Stimulated activated CD4-positive, alpha-beta T cell treated with anti-CD3 and anti-CD28 coated beads, Interleukin-2, amount 100 ng/mL, for 48 hours (primary cell): ENCODE results near the gene CAST.
"Not testable (repeated sequence)": the region's sequence is repeated elsewhere in the genome, so short reads cannot be mapped to it uniquely, and the experiment has no call there.

ENCODE experiments used
- DNase-seq, 2 donors: peaks; one replicate each; pipeline ENCODE4 v3.0.0-alpha.2; 2020

The CAST gene

GRCh38 chr5:96661855-96662724 lies at the start of gene CAST:
Gene CAST, plus strand, starts transcription at chr5:96662376. Its CDS starts 47 bp downstream, at chr5:96662423.
- peak; percentile 69 to 71 for DNase-seq

DNA sequence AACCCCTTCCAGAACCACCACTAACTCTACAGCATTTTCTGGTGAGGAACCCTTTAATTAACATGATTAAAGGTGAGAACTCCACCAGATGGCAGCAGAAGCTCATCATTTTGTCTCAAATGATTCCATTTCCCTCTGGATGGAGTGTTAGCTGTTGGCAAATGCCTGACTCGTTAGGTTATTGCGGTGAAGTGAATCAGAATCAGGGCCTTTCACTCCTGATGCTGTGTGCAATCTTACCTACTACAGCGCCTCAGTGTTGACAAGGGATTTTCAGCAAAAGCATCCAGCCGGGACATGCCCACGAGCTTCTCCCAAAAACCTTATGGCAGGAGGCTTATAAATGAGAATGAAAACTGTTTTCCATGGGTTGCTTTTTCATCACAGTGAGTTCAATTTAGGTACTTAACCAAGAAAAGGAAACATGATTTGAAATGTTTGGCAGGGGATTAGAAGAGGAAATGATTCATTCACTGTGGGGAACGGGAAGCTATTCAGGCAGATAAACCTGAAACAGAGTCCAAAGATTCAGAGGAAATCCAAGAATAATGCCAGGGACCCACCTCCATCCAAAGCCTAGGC lies 48.0 kb upstream of the CAST start:
- DNase-seq, result peak; percentile 28 to 47

GRCh38 chr5:96615223-96615622 lies 47.0 kb upstream of the CAST start:
- DNase-seq, result no peak

GRCh38 chr5:96616801-96617200 lies 45.4 kb upstream of the CAST start:
- no peak for DNase-seq

DNA sequence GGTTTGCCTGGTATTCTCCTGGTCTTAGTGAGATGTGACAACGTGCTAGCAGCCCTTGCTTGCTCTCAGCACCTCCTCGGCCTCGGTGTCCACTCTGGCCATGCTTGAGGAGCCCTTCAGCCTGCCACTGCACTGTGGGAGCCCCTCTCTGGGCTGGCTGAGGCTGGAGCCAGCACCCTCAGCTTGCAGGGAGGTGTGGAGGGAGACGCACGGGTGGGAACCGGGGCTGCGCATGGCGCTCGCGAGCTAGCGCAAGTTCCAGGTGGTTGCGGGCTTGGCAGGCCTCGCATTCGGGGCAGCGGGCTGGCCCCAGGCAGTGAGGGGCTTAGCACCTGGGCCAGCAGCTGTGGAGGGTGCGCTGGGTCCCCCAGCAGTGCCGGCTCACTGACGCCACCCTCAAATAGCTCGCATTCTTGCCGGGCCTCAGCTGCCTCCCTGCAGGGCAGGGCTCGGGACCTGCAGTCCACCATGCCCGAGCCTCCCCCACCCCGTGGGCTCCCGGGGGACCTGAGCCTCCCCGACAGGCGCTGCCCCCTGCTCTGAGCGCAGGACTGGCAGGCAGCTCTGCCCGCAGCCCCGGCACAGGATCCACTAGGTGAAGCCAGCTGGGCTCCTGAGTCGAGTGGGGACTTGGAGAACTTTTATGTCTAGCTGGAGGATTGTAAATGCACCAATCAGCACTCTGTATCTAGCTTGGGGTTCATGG lies 43.7 kb upstream of the CAST start:
- not testable (repeated sequence) for DNase-seq

DNA sequence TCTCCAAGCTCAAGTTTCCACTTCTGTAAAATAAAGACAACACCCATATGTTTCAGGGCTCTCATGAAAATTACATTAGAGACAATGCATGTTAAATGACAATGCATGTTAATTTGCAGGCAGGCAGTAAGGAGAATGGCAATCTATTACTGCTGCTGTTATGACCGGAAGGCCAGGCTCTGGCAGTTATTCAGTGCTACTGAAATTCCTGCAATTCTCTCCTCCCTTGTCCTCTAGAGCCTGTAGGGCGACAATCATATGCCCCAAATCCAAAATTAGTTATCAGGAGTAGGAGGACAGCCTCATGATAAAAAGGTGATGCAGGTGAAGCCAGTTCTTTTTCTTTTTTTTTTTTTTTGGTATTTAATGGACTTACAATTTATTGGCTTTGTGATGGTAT lies 42.2 kb upstream of the CAST start:
- no peak for DNase-seq

GRCh38 chr5:96624596-96624995 lies 37.6 kb upstream of the CAST start:
- DNase-seq, result no peak

- DNase-seq, result no peak
These were observed 36.8 kb upstream of the CAST start for GRCh38 chr5:96625365-96625764.

DNA sequence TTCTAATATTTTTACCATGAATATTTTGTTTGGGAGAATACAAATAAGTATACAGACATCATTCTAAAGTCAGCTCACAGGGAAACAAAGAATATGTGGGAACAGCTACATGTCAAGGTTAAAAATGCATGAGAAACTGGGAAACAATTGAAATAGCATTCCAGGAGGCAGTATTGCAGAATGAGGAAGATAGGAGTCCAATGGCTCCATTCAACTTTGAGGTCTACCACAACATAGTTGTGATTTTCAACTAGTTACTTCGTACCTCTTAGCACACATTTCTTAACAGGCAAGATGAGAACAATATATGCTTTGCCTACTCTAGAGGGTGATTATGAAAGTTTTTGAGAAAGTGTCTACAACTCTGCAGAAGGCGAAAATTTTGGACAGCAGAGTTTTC lies 35.2 kb upstream of the CAST start:
- DNase-seq, result no peak

DNA sequence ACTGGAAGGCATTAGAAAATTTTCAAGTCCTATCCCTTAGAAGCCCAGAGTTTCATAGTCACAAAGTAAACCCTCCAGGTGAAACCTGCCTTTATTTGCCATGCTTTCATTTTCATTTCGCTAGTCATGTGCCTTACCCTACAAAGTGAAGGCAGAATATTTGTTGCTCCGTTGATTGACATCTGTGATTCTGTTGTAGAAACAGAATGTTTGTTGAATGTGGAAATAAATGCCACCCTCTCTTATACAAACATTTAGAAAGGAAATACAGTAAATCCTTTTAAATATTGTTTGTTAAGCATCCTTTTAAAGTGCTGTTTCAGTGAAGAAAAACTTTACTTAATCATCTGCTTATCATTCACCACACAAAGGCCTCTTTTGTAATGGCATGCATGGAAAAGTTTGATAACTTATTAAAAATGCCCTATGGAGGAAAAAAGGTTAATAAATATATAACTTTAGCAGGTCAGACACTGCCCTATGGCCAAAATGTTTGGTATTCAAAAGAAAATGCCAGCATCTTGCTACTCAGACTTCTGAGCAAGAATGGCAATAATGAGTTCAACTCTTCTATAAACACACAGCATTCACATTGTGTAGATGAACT lies 34.3 kb upstream of the CAST start:
- DNase-seq, result no peak

- no peak for DNase-seq
These were observed 33.8 kb upstream of the CAST start for GRCh38 chr5:96628406-96628805.

- no peak for DNase-seq
These were observed 32.4 kb upstream of the CAST start for GRCh38 chr5:96629774-96630173.

DNA sequence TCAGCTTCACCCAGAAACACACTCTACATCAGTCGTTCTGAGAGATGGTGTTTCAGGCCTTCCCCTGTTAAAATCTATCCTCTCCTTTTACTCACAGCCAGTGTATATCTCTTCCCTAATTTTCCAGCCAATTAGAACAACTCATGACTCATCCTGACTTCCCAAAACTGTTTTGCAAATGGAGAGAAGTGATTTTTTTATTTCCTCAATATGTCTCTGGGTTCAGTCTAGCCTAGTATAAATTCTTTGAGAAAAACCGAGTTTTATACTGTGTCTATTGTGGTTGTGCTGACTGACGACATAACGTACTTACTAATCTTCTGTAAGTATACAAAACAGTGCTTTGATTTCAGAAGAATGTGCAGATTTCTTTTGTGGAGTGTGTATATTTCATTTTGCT lies 28.4 kb upstream of the CAST start:
- DNase-seq, result no peak

DNA sequence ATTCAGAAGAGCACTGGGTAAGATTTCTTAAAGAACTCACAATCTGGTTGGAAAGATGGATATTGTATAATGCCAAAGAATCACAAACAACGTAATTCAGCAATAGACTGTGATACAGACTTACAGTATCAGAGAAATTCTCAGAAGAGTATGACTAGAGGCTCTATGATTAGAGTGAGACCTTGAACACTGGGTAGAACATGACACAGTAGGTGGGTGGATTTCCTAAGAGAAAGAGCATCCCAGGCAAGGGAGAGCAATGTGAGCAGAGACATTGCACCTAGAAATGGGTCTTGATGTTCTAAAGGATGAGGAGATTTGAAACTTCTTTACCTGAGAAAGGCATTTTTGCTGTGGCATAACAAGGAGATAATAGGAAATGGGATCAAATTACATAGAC lies 27.3 kb upstream of the CAST start:
- no peak for DNase-seq

DNA sequence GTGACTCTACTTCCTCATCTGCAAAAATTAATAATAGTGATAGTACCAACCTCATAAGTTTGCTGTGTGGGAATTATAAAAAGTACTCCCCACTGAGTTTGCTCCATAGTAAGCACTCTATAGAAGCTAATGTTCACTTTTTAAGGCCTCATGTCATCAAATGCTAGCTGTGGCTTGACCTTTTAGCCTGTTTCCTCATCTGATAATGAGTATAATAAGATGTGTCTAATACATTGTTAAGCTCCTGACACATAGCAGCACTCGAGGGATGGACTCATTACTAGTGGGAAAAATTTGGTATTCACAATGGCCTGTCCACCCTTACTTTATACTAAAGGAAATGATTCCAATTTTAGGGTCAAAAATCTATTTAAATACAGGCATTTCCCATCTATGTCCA lies 26.1 kb upstream of the CAST start:
- DNase-seq, result no peak

DNA sequence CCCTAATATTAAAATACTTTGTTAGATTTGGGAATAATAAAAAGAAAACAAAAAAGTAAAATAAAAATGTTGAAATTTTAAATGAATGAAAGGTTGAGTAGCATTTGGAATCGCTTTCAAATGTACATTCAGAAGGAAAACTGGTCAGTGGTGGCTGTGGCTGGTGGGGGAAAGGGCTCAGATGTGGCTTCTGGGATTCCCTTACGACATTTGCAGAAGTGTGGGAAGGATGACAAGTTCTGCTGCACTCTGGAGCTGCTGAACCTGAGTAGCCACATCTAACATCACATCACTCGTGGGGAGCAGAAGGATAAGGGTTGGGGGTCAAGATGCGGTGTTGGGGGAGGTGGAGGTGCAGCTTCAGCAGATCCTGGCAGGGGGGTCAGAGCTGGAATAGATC lies 25.6 kb upstream of the CAST start:
- no peak for DNase-seq

GRCh38 chr5:96637196-96637595 lies 25.0 kb upstream of the CAST start:
- no peak for DNase-seq

DNA sequence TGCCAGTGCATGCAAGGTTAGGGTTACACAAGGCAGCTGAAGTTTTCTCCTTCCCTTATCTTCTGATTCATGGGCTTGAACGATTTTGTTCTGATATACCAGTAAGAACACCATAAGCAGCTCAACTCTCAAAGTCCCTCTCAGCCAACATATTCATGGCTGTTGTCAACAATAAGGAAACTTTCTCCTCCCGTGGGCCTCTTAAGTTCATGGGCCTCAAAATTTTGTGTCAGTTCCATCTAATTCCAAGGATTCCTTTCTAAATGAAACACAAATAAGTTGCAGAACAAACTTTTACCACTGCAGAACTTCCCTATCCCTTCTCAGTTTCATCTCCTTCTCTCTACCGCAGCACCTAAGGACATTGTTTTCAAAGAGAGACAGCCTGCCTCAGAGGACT lies 23.6 kb upstream of the CAST start:
- DNase-seq, result no peak

GRCh38 chr5:96640696-96641095 lies 21.5 kb upstream of the CAST start:
- no peak for DNase-seq

- DNase-seq, result no peak
These were observed 20.6 kb upstream of the CAST start for GRCh38 chr5:96641368-96642280.

- DNase-seq, result no peak
These were observed 19.9 kb upstream of the CAST start for GRCh38 chr5:96642281-96642640.

- DNase-seq, result no peak
These were observed 17.1 kb upstream of the CAST start for GRCh38 chr5:96645091-96645490.

DNA sequence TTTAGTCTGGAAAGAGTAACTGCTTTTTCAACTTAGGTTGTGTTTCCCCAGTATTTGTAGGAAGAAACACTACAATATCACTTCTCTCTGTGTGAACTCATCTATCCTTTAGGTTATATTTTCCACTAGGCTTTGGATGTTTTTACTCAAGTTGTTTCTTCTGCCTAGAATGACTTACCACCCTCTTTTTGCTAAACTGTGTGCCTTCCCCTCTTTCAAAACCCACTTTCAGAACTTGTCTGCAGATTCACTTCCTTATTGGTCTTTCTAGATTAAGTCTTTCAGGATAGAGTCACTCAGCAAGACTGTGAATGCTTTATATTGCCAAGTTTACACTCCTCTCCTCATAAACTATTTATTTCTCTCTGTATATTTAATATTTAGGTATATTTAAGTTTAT lies 14.2 kb upstream of the CAST start:
- DNase-seq, result no peak
